Gastroesophageal sphincter (tissue), 4 donors: ENCODE data around the gene HOXA6. TPM values are rescaled to one million over a fixed set of nuclear protein-coding genes. Genes with fewer than 3 reads are reported as not detected.

Experiments used
- ATAC-seq: fragments of 150-250 bp; one replicate; pipeline ENCODE4 v1.9.1; 2016; ENCODE audit warnings: mild to moderate bottlenecking, moderate library complexity
- H3K27ac ChIP-seq, 4 donors: fragments of 200-600 bp; sonication (generic) in 3 of 4; 1 replicate in 3 of 4; 2 replicates in 1 of 4; pipeline ENCODE4 v1.5.1; 2016 to 2019
- H3K27me3 ChIP-seq: fragments of 200-600 bp; sonication (generic); one replicate; pipeline ENCODE4 v1.5.1; 2019
- H3K36me3 ChIP-seq, 2 donors: fragments of 200-600 bp; sonication (generic); one replicate each; pipeline ENCODE4 v1.5.1; 2019; ENCODE audit warnings: control low read depth in 1 of 2
- H3K4me1 ChIP-seq, 3 donors: fragments of 200-600 bp; sonication (generic); 1 replicate in 2 of 3; 2 replicates in 1 of 3; pipeline ENCODE4 v1.5.1; 2016 to 2019; ENCODE audit warnings: control low read depth in 2 of 3
- H3K4me3 ChIP-seq, 2 donors: fragments of 200-600 bp; sonication (generic); one replicate each; pipeline ENCODE4 v1.5.1; 2019; ENCODE audit warnings: mild to moderate bottlenecking in 1 of 2, moderate library complexity in 1 of 2
- H3K9me3 ChIP-seq, 3 donors: fragments of 200-600 bp; sonication (generic); one replicate each; pipeline ENCODE4 v1.5.1; 2017 to 2019; ENCODE audit warnings: control low read depth in 2 of 3
- EP300 ChIP-seq: sonication (generic); formaldehyde crosslinking; IDR thresholded peaks from one replicate; pipeline ENCODE4 v1.6.1; 2017; ENCODE audit warnings: antibody characterized with exemption, mild to moderate bottlenecking
- POLR2A ChIP-seq, 2 donors: fragments of 450-650 bp; IDR thresholded peaks; one replicate each; pipeline ENCODE4 v1.6.1; 2017; ENCODE audit warnings: antibody characterized with exemption in 2 of 2, mild to moderate bottlenecking in 2 of 2, moderate library complexity in 1 of 2
- POLR2AphosphoS5 ChIP-seq: sonication (generic); formaldehyde crosslinking; IDR thresholded peaks from one replicate; pipeline ENCODE4 v1.6.1; 2017; ENCODE audit warnings: antibody characterized with exemption
- WGBS, 2 donors: methylation state at CpG; one replicate each; pipeline ENCODE4 v1.1.5; 2018; ENCODE audit warnings: low coverage in 1 of 2; 5-methylcytosine and 5-hydroxymethylcytosine counted together
- total RNA-seq, 4 donors: library from RNA; depleted of rRNA; stranded (reverse); fragments of >200 nt; gene quantifications; one replicate each; pipeline ENCODE4 v1.1.0, GENCODE V29; 2016
- TF ChIP-seq, protein P1 (sequence below), 4 experiments: fragments of 200-600 bp in 2 of 4; fragments of 450-650 bp in 2 of 4; sonication (generic) in 1 of 4; IDR thresholded peaks; one replicate each; pipeline ENCODE4 v1.5.1; 2017 to 2019; ENCODE audit warnings: antibody characterized with exemption in 4 of 4, mild to moderate bottlenecking in 2 of 4, moderate library complexity in 2 of 4

HOXA6 gene
- total RNA-seq, 4 donors from 2014 or later = 0.46 to 12.7 TPM; not detected in 2

DNA sequence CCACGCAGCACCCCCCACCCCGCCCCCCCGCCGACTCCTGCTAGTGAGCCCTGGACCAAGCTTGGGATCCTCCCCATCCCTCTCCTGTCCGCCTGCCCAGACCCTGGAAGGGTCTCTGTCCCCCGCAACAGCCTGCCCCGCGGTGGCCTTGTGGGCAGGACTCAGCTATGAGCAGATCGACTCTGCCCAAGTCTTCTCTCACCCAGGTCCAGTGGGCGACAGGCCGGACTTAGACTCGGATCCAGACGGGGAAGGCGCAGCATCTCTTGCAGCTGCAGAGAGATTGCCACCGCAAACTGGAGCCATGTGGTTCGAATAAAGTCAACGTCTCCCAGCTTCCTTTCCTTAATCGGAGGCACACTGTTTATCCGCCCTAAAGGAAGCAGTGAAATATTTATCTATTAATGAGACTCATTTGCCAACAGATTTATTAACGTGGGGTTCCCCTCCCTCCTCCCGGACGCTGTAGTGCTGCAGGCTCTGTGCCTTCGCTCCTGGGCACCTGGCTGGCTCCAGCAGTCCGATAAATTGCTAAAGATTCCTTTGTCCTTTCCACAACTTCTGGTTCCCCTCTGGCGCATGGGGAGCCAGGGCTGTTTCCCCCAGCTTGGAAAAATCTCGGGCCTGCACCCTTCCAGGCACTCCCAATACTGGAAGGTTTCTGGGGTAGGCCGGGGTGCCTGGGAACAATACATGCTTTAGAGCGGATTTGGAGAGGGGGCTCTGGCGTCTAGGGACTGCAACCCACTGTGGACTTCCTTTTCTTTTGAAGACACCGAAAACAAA is 9.5 kb upstream of the HOXA6 start:
- no peak for ATAC-seq
- H3K4me3 ChIP-seq = peak overlapping the region in 1 of 2 donors; percentile 54
- peaks cover 0 to 56% (median 21%) of the 10 kb centered on the region in 3 donors for H3K4me1 ChIP-seq
- 39 to 44% methylated on average over 12 to 13 of the region's 30 CpGs for WGBS, 2 donors
- H3K36me3 ChIP-seq = no peaks in the 10 kb centered on the region
- H3K27me3 ChIP-seq = peaks cover 100% of the 10 kb centered on the region
- no peaks in the 10 kb centered on the region for H3K9me3 ChIP-seq
- TF ChIP-seq EP300 = no peak
- no peak for TF ChIP-seq POLR2A (IDR thresholded peaks at IDR 0.05)
- no peak for TF ChIP-seq POLR2AphosphoS5
- TF ChIP-seq, protein P1, sequence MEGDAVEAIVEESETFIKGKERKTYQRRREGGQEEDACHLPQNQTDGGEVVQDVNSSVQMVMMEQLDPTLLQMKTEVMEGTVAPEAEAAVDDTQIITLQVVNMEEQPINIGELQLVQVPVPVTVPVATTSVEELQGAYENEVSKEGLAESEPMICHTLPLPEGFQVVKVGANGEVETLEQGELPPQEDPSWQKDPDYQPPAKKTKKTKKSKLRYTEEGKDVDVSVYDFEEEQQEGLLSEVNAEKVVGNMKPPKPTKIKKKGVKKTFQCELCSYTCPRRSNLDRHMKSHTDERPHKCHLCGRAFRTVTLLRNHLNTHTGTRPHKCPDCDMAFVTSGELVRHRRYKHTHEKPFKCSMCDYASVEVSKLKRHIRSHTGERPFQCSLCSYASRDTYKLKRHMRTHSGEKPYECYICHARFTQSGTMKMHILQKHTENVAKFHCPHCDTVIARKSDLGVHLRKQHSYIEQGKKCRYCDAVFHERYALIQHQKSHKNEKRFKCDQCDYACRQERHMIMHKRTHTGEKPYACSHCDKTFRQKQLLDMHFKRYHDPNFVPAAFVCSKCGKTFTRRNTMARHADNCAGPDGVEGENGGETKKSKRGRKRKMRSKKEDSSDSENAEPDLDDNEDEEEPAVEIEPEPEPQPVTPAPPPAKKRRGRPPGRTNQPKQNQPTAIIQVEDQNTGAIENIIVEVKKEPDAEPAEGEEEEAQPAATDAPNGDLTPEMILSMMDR (IDR thresholded peaks at IDR 0.05) = no peak
- peak overlapping the region in 1 of 4 donors; percentile 66 for H3K27ac ChIP-seq

DNA sequence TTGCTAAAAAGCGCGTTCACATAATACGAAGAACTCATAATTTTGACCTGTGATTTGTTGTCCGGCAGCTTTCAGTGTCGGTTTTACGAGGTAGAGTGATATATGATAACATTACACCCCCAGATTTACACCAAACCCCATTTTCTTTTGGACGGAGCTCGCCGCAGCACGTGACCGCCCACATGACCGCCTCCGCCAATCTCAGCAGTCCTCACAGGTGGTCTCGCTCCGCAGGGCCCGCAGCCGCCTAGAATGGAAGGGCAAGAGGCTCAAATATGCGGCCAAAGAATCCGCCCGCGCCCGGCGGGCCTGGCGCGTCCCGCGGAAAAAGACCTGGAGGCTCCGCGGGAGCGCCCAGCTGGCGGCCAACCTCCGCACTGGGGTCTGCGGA is 8.9 kb upstream of the HOXA6 start, which contains the start of gene HOXA7:
HOXA7 (minus strand) TSS at position 168 of the 391 bp plus-strand sequence; CDS start at position 38, 130 bp downstream.
- peaks cover 100% of the 10 kb centered on the region for H3K27me3 ChIP-seq
- H3K36me3 ChIP-seq = no peaks in the 10 kb centered on the region
- TF ChIP-seq EP300 = no peak
- TF ChIP-seq POLR2AphosphoS5 = peak; percentile 21
- no peak for TF ChIP-seq POLR2A (IDR thresholded peaks at IDR 0.05)
- TF ChIP-seq, protein P1 (IDR thresholded peaks at IDR 0.05) = no peak
- ATAC-seq = peak; percentile 29
- peaks cover 0 to 61% (median 21%) of the 10 kb centered on the region in 3 donors for H3K4me1 ChIP-seq
- WGBS, 2 donors = 0 to 6% methylated on average over 3 to 5 of the region's 33 CpGs
- no peaks in the 10 kb centered on the region for H3K9me3 ChIP-seq
- peak within 1 kb of the TSS in 2 of 4 donors; percentile 5 to 66 for H3K27ac ChIP-seq
- peak within 1 kb of the TSS in 1 of 2 donors; percentile 54 for H3K4me3 ChIP-seq

DNA sequence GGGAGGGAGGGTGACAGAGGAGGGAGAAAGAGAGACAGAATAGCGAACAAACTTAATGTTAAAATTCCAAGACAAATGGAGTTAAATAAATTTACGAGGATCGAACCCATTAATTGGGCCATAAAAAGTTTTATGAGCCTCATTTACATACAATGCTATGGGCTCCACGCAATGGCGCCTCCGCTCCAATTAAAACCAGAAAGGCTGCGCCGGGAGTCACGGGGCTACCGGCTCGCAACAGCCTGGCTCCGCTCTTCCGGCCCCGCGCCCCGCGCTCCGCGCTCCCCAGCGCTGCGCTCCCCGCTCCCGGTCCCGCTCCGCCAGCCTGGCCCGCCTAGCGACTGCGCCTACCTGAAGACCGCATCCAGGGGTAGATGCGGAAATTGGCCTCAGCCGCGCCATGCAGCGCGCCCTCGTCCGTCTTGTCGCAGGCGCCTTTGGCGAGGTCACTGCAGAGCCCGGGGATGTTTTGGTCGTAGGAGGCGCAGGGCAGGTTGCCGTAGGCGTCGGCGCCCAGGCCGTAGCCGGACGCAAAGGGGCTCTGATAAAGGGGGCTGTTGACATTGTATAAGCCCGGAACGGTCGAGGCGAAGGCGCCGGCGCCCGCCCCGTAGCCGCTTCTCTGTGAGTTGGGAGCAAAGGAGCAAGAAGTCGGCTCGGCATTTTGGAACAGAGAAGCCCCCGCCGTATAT is 8.4 kb upstream of the HOXA6 start:
- Histone ChIP-seq H3K4me1 (peaks cover 0 to 61% (median 21%) of the 10 kb centered on the region in 3 donors), H3K27me3 (peaks cover 100% of the 10 kb centered on the region), H3K4me3 (peak overlapping the region in 1 of 2 donors; percentile 54), H3K9me3 (no peaks in the 10 kb centered on the region), H3K36me3 (no peaks in the 10 kb centered on the region), H3K27ac (peak overlapping the region in 2 of 4 donors; percentile 5 to 66)
- WGBS, 2 donors = 6 to 9% methylated on average over 11 to 13 of the region's 63 CpGs
- peak; percentile 26 for ATAC-seq
- TF ChIP-seq POLR2AphosphoS5 = no peak
- TF ChIP-seq EP300 = no peak
- TF ChIP-seq, protein P1 (IDR thresholded peaks at IDR 0.05) = no peak
- no peak for TF ChIP-seq POLR2A (IDR thresholded peaks at IDR 0.05)

DNA sequence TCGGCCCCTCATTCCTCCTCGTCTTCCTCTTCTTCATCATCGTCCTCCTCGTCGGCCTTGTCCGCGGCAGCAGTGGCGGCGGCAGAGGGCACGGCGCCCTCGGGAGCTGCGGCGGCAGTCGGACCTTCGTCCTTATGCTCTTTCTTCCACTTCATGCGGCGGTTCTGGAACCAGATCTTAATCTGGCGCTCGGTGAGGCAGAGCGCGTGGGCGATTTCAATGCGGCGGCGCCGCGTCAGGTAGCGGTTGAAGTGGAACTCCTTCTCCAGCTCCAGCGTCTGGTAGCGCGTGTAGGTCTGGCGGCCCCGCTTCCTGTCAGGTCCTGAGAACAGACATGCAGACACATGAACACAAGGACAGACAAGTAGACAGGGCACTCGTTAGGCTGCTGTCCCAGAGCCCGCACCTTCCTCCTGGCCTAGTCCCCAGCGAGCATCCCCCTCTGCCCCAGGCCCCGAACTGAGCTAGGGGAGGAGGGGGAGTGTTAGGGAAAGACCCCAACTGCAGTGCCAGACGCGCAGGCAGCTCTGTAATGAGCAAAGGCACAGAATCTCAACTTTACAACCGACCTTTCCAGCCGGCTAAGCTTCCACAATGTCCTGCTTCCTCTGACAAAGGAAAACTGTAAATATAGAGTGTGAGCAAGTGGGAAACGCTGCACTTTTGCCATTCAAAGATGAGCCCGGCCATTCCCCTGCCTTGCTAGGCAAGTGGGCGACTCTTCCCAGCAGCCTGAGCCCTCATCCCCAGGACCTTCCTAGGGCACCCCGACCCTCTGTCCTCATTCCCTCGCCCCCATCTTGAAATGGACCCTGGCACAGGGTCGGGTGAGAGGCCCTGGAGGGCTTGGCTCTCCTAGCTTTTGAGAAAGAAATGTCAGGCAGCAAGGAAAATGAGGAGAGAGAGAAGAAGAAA is 7.6 kb upstream of the HOXA6 start:
- WGBS, 2 donors = 26% methylated on average over 16 of the region's 48 CpGs; no CpG with 5 or more reads in 1 of the 2 donors
- H3K36me3 ChIP-seq = no peaks in the 10 kb centered on the region
- H3K9me3 ChIP-seq = no peaks in the 10 kb centered on the region
- H3K4me1 ChIP-seq = peaks cover 0 to 61% (median 20%) of the 10 kb centered on the region in 3 donors
- H3K4me3 ChIP-seq = peak overlapping the region in 1 of 2 donors; percentile 54
- TF ChIP-seq POLR2A (IDR thresholded peaks at IDR 0.05) (no peak), EP300 (no peak), POLR2AphosphoS5 (no peak)
- TF ChIP-seq, protein P1 (IDR thresholded peaks at IDR 0.05) = no peak
- ATAC-seq = no peak
- peaks cover 93% of the 10 kb centered on the region for H3K27me3 ChIP-seq
- H3K27ac ChIP-seq = peak overlapping the region in 2 of 4 donors; percentile 5 to 66
